Measurements from ENCODE around the gene CSPG4.
A peak's percentile ranks its signal among the peaks of the same experiment; 100 is the strongest.
"Not testable (repeated sequence)": the region's sequence is repeated elsewhere in the genome, so short reads cannot be mapped to it uniquely, and the experiment has no call there.

The CSPG4 gene

GRCh38 chr15:75646112-75646943, 66.3 kb downstream of the CSPG4 start:
- no peak for DNase-seq

DNA sequence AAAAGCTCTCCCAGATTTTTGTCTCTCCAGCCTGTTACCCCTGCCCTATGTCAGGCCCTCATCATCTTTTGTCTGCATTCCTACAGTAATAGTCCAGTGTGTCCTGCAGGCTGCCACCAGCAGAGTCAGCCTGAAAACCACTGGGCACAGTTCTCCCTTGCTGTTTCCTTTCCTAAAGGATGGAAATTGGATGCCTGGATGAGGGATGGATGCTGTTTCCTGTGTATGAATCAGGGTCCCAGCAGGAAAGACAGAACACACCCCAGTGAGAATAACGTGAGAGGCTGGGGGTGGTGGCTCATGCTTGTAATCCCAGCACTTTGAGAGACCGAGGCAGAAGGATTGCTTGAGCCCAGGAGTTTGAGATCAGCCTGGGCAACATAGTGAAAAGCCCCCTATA, 68.3 kb downstream of the CSPG4 start:
- peak; percentile 22 for DNase-seq

DNA sequence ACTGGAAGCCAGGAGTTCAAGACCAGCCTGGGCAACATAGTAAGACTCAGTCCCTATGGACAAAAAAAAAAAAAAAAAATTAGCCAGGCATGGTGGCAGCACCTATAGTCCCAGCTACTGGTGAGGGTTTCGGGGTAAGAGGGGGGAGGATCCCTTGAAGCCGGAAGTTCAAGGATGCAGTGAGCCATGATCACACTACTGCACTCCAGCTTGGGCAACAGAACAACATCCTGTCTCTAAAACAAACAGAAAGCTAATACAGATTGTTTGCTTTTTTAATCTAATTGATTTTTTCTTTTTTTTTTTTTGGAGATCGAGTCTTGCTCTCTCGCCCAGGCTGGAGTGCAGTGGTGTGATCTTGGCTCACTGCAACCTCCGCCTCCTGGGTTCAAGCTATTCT, 71.0 kb downstream of the CSPG4 start:
- DNase-seq, result no peak

DNA sequence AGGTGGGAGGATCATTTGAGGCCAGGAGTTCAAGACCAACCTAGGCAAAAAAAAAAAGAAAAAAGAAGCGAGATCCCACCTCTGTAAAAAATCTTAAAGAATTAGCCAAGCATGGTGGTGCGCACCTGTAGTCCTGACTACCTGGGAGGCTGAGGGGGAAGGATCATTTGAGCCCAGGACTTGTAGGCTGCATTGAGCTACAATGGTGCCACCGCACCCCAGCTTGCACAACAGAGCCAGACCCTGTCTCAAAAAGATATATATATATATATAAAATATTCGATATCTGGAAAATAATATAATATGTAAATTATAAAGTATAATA, 71.5 kb downstream of the CSPG4 start:
- DNase-seq, result no peak

DNA sequence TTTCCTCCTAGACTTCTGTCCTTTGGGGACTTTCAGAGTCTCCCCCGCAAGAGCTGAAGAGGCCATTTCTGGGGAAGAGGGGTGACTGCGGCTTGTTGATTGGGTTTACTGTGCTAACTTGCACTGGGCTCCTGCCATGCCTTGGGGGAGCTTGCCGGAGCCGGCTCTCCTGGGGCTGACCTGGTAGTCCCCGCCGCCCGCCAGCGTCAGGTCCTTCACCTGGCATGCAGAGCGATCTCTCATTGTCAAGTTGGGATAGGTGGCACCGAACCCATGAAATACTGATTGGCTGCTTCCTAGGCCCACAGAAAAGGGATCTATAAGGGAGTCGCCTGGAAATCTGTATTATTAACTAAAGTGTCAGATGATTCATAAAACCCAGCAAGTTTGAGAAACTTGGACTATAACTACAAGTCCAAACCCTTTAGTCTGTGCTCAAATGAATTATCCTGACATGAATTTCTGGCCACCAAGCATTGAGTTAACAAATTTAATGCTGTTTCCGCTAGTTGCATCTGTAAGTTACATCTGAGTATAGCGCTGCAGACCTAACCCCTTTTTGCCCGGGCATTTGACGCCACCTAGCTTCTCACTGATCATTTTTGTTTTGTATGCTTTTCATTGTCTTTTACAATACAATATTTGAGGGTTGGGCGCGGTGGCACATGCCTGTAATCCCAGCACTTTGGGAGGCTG, 72.0 kb downstream of the CSPG4 start:
- DNase-seq, result peak; percentile 7

GRCh38 chr15:75639709-75640482, 72.8 kb downstream of the CSPG4 start, which contains the start of gene IMP3:
Gene IMP3 (minus strand): TSS chr15:75640224. CDS start chr15:75640168, 56 bp downstream.
- peak; percentile 99 for DNase-seq

GRCh38 chr15:75639191-75639708, 73.4 kb downstream of the CSPG4 start:
- peak; percentile 6 for DNase-seq

DNA sequence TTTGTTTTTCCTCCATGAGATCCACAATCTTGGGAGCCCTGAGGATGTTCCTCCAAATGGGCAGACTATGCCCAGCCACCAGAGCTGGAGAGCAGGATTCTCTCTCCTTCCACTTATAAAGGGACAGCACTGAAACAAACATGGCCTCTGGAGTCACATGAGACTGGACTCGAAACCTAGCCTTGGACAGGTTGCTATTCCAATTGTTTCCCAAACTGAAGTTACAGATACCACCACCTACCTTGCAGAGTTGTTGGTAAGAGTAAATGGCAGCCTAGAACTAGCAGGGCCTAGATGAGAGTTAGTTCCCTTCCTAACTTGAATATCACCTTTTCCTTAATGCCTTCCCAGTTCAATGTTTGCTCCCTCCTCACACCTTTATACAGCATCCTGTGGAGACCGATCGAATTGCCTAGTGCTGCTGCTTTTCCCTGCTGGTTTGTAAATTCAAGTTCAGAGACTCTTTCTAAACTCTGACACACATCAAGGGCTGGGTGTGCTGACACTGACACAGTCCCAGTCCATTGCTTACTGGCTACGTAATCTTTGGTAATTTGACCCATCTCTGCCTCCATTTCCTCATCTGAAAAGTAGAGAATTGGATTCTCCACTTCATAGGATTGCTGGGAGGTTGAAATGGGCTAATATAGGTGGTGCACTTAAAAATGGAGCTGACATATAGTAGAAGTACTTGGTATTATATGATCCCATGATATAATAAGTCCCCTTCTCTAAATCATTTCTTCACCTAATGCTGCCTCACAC, 75.2 kb downstream of the CSPG4 start:
- DNase-seq, result peak; percentile 1

- no peak for DNase-seq
Observed at GRCh38 chr15:75636026-75636425, 76.6 kb downstream of the CSPG4 start.

DNA sequence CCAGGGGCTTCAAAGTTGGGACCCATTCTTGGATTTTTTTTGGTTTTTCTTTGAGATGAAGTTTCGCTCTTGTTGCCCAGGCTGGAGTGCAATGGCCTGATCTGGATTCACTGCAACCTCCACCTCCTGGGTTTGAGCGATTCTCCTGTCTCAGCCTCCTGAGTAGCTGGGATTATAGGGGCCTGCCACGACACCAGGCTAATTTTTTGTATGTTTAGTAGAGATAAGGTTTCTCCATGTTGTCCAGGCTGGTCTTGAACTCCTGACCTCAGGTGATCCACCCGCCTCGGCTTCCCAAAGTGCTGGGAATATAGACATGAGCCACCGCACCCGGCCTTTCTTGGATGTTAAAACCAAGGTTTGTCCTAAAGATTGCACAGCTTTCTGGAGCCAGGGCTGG, 78.7 kb downstream of the CSPG4 start:
- not testable (repeated sequence) for DNase-seq

GRCh38 chr15:75631935-75632334, 80.7 kb downstream of the CSPG4 start:
- DNase-seq, result no peak

DNA sequence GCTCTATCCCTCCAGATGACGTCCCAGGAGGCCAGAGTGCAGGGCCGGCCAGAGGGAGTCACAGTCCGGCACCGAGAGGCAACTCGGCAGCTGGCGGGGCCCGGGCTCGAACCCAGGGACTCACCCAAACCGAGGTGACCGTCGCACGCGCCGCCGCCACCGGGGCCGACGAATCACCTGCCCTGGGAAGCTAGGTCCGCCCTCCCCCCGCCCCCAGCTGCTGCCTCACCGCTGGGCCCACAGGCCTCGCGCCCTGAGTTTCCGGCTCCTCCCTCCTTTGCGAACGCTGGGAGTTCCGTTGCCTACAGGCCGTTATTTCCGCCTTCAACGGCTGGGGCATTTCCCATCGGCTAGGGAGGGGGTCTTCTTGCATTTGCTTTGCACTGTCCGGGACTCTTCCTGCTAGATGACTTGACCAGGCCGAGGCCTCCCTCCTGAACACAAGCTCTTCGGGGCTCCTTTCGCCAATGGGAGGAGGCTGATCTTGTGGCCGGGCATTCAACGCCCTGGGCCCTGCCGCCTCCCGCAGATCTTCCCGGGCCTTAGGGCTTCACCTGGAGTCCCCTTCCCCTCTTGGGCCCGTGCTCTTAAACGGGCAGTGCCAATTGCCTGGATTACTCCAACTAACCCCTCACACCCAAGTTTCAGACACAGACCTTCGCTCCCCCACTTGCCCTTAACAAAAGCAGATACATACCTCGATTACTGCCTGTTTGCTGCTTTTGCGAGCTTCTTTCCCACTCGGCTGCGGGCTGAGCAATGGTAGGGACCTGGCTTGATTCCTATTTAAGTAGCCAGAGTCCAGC, 86.9 kb downstream of the CSPG4 start, which contains the start of gene SNUPN:
Gene SNUPN (minus strand): TSS at position 184 of the 806 bp plus-strand sequence. CDS start 4,674 bp downstream, outside the sequence.
- DNase-seq, result peak; percentile 92

Data from NCI-H226 (cell line).